GM23338 (cell line): ENCODE measurements around the gene INPP5A. TPM values are rescaled to one million over a fixed set of nuclear protein-coding genes. Genes with fewer than 3 reads are reported as not detected.
"Not testable (repeated sequence)": the region's sequence is repeated elsewhere in the genome, so short reads cannot be mapped to it uniquely, and the experiment has no call there.

Source experiments
- ATAC-seq: fragments of 200-7000 bp; cut with Tn5 transposase; 3 replicates; pipeline ENCODE4 v1.9.1; 2020
- DNase-seq: peaks from one replicate; pipeline ENCODE4 v3.0.0-alpha.2; 2015; ENCODE audit warnings: low spot score
- H2AFZ ChIP-seq: fragments of 200-600 bp; sonication (generic); 2 replicates; pipeline ENCODE4 v1.8.0; 2016; ENCODE audit warnings: antibody characterized with exemption, mild to moderate bottlenecking, moderate library complexity
- H3F3A ChIP-seq: fragments of 200-600 bp; sonication (generic); replicated peaks from 2 replicates; pipeline ENCODE4 v1.8.0; 2017; ENCODE audit warnings: antibody characterized with exemption, mixed run types, low read depth
- H3K27ac ChIP-seq: fragments of 200-600 bp; sonication (generic); 2 replicates; pipeline ENCODE4 v1.6.1; 2016; ENCODE audit warnings: low read depth
- H3K27me3 ChIP-seq: fragments of 200-600 bp; sonication (generic); 2 replicates; pipeline ENCODE4 v1.8.0; 2016; ENCODE audit warnings: mild to moderate bottlenecking, mixed run types, moderate library complexity; ENCODE audit not compliant: insufficient read depth
- H3K36me3 ChIP-seq: fragments of 200-600 bp; sonication (generic); 2 replicates; pipeline ENCODE4 v1.8.0; 2016; ENCODE audit warnings: mild to moderate bottlenecking; ENCODE audit not compliant: insufficient read depth
- H3K4me1 ChIP-seq: fragments of 200-600 bp; sonication (generic); 2 replicates; pipeline ENCODE4 v1.8.0; 2016; ENCODE audit warnings: mild to moderate bottlenecking, moderate library complexity; ENCODE audit not compliant: insufficient read depth
- H3K4me2 ChIP-seq: fragments of 200-600 bp; sonication (generic); 2 replicates; pipeline ENCODE4 v1.7.1; 2017; ENCODE audit warnings: mixed run types
- H3K4me3 ChIP-seq: fragments of 200-600 bp; sonication (generic); 2 replicates; pipeline ENCODE4 v1.6.1; 2016; ENCODE audit warnings: mixed run types
- H3K79me2 ChIP-seq: fragments of 200-600 bp; sonication (generic); replicated peaks from 2 replicates; pipeline ENCODE4 v1.8.0; 2017; ENCODE audit warnings: mild to moderate bottlenecking; ENCODE audit not compliant: insufficient read depth
- H3K9me2 ChIP-seq: fragments of 200-600 bp; sonication (generic); 2 replicates; pipeline ENCODE4 v1.8.0; 2017; ENCODE audit not compliant: insufficient read depth
- H4K20me1 ChIP-seq: fragments of 200-600 bp; sonication (generic); replicated peaks from 2 replicates; pipeline ENCODE4 v1.8.0; 2017; ENCODE audit warnings: mild to moderate bottlenecking; ENCODE audit not compliant: insufficient read depth
- H3K27ac Mint-ChIP-seq: 2 replicates; pipeline ENCODE4 v1.8.0; 2020; ENCODE audit warnings: inconsistent platforms, mild to moderate bottlenecking, moderate library complexity, mixed read lengths
- H3K27me3 Mint-ChIP-seq: 3 replicates; pipeline ENCODE4 v1.8.0; 2022; ENCODE audit warnings: low read depth, mild to moderate bottlenecking, moderate library complexity, mixed read lengths, inconsistent platforms; ENCODE audit not compliant: insufficient read depth, poor library complexity
- H3K36me3 Mint-ChIP-seq: 3 replicates; pipeline ENCODE4 v1.8.0; 2021; ENCODE audit warnings: low read depth, mild to moderate bottlenecking, inconsistent platforms, moderate library complexity, mixed read lengths
- H3K4me1 Mint-ChIP-seq: 3 replicates; pipeline ENCODE4 v1.8.0; 2020; ENCODE audit warnings: mild to moderate bottlenecking, inconsistent platforms, mixed read lengths
- H3K4me3 Mint-ChIP-seq: 3 replicates; pipeline ENCODE4 v1.8.0; 2021; ENCODE audit warnings: moderate library complexity, mild to moderate bottlenecking, inconsistent platforms, mixed read lengths
- H3K9me3 Mint-ChIP-seq: 3 replicates; pipeline ENCODE4 v1.8.0; 2020; ENCODE audit warnings: moderate library complexity, mild to moderate bottlenecking, inconsistent platforms, mixed read lengths
- EZH2phosphoT487 ChIP-seq: fragments of 200-600 bp; sonication (generic); IDR thresholded peaks from one replicate; pipeline ENCODE4 v1.8.1; 2018; ENCODE audit warnings: antibody characterized with exemption; ENCODE audit not compliant: unreplicated experiment
- NANOG ChIP-seq: IDR thresholded peaks from 2 replicates; pipeline ENCODE4 v1.6.1; 2016; ENCODE audit warnings: antibody characterized with exemption, borderline replicate concordance
- ZNF114 ChIP-seq: fragments of 250-450 bp; sonication (Bioruptor Pico); IDR thresholded peaks from 2 replicates; pipeline ENCODE4 v1.5.0; 2020; ENCODE audit warnings: mild to moderate bottlenecking, moderate library complexity
- polyA plus RNA-seq: library from polyadenylated mRNA; unstranded; fragments of >200 nt; fragmentation: Nextera tagmentation; extraction: Ambion mirVana; gene quantifications from 2 replicates; pipeline ENCODE4 v1.2.1, GENCODE V29; 2016
- total RNA-seq: library from RNA; depleted of rRNA; stranded (reverse); fragments of >200 nt; shearing (Covaris generic); gene quantifications from 2 replicates; pipeline ENCODE4 v1.2.3, GENCODE V29; 2014
- TF ChIP-seq, protein P1 (sequence below): fragments of 250-450 bp; sonication (Bioruptor Pico); IDR thresholded peaks from 2 replicates; pipeline ENCODE4 v1.5.0; 2020; ENCODE audit warnings: mild to moderate bottlenecking, moderate library complexity
- TF ChIP-seq, protein P2 (sequence below), 2 experiments: fragments of 200-600 bp in 1 of 2; sonication (generic) in 1 of 2; conservative IDR thresholded peaks; 2 replicates each; pipeline versions ENCODE4 v1.5.1 to v1.6.1; 2016 to 2017; ENCODE audit warnings: antibody characterized with exemption in 2 of 2, low read depth in 2 of 2, mild to moderate bottlenecking in 2 of 2, moderate library complexity in 1 of 2

The INPP5A gene
- total and polyA plus RNA-seq, 2 experiments from 2014 or later = 5.9 to 40.6 TPM

DNA sequence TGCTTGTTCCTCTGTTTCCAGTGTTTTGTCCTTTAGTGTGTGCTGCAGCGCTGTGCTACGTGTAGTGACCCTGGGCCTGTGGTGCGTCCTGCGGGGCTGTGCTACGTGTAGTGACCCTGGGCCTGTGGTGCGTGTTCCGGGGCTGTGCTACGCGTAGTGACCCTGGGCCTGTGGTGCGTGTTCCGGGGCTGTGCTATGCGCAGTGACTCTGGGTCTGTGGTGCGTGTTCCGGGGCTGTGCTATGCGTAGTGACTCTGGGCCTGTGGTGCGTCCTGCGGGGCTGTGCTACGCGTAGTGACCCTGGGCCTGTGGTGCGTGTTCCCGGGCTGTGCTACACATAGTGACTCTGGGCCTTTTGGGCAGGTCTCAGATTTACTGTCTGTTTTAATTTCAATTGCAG is 60.1 kb downstream of the INPP5A start:
- Mint-ChIP-seq H3K4me1 (no peaks in the 10 kb centered on the region), H3K27ac (no peak overlapping the region), H3K9me3 (peaks cover 35% of the 10 kb centered on the region), H3K36me3 (peaks cover 18% of the 10 kb centered on the region), H3K4me3 (no peak overlapping the region), H3K27me3 (peaks cover 10% of the 10 kb centered on the region)
- Histone ChIP-seq H3K4me3 (no peak overlapping the region), H4K20me1 (peaks cover 7% of the 10 kb centered on the region), H3K36me3 (peaks cover 4% of the 10 kb centered on the region; the same call in 1 of the 2 replicates), H3K27ac (no peak overlapping the region), H3K27me3 (no peaks in the 10 kb centered on the region), H3K79me2 (peaks cover 13% of the 10 kb centered on the region; the same call in 1 of the 2 replicates), H3F3A (no peaks in the 10 kb centered on the region), H3K4me1 (no peaks in the 10 kb centered on the region), H3K9me2 (no peaks in the 10 kb centered on the region), H3K4me2 (no peak overlapping the region), H2AFZ (no peak overlapping the region)
- ATAC-seq (no peak), DNase-seq (no peak)
- TF ChIP-seq NANOG = no peak

- H4K20me1 ChIP-seq, H3K36me3 ChIP-seq, H3K9me2 ChIP-seq, H3K27me3 ChIP-seq, DNase-seq, H2AFZ ChIP-seq, H3K4me3 Mint-ChIP-seq, H3K4me3 ChIP-seq, H3K4me1 Mint-ChIP-seq, H3F3A ChIP-seq, H3K4me2 ChIP-seq, H3K4me1 ChIP-seq, ATAC-seq, H3K27ac ChIP-seq, H3K27me3 Mint-ChIP-seq, H3K27ac Mint-ChIP-seq: not testable (repeated sequence)
- peaks cover 41% of the 10 kb centered on the region for H3K9me3 Mint-ChIP-seq
- H3K79me2 ChIP-seq = peaks cover 10% of the 10 kb centered on the region
- peaks cover 26% of the 10 kb centered on the region for H3K36me3 Mint-ChIP-seq
Measured at GRCh38 chr10:132599023-132599618, 61.5 kb downstream of the INPP5A start.

- Histone ChIP-seq H3K27ac (no peak overlapping the region), H3K4me1 (no peaks in the 10 kb centered on the region), H3F3A (no peaks in the 10 kb centered on the region), H3K9me2 (no peaks in the 10 kb centered on the region), H4K20me1 (peaks cover 9% of the 10 kb centered on the region), H3K4me2 (no peak overlapping the region), H3K27me3 (no peaks in the 10 kb centered on the region), H3K79me2 (peaks cover 10% of the 10 kb centered on the region), H2AFZ (no peak overlapping the region), H3K4me3 (no peak overlapping the region), H3K36me3 (peaks cover 4% of the 10 kb centered on the region; the same call in 1 of the 2 replicates)
- no peak overlapping the region for H3K4me3 Mint-ChIP-seq
- peaks cover 47% of the 10 kb centered on the region for H3K9me3 Mint-ChIP-seq
- peaks cover 4% of the 10 kb centered on the region for H3K27me3 Mint-ChIP-seq
- no peak overlapping the region for H3K27ac Mint-ChIP-seq
- peaks cover 30% of the 10 kb centered on the region for H3K36me3 Mint-ChIP-seq
- DNase-seq (no peak), ATAC-seq (no peak)
- no peaks in the 10 kb centered on the region for H3K4me1 Mint-ChIP-seq
- no peak for TF ChIP-seq ZNF114 (CRISPR knock-in tag)
- TF ChIP-seq NANOG = no peak
- TF ChIP-seq, protein P1, sequence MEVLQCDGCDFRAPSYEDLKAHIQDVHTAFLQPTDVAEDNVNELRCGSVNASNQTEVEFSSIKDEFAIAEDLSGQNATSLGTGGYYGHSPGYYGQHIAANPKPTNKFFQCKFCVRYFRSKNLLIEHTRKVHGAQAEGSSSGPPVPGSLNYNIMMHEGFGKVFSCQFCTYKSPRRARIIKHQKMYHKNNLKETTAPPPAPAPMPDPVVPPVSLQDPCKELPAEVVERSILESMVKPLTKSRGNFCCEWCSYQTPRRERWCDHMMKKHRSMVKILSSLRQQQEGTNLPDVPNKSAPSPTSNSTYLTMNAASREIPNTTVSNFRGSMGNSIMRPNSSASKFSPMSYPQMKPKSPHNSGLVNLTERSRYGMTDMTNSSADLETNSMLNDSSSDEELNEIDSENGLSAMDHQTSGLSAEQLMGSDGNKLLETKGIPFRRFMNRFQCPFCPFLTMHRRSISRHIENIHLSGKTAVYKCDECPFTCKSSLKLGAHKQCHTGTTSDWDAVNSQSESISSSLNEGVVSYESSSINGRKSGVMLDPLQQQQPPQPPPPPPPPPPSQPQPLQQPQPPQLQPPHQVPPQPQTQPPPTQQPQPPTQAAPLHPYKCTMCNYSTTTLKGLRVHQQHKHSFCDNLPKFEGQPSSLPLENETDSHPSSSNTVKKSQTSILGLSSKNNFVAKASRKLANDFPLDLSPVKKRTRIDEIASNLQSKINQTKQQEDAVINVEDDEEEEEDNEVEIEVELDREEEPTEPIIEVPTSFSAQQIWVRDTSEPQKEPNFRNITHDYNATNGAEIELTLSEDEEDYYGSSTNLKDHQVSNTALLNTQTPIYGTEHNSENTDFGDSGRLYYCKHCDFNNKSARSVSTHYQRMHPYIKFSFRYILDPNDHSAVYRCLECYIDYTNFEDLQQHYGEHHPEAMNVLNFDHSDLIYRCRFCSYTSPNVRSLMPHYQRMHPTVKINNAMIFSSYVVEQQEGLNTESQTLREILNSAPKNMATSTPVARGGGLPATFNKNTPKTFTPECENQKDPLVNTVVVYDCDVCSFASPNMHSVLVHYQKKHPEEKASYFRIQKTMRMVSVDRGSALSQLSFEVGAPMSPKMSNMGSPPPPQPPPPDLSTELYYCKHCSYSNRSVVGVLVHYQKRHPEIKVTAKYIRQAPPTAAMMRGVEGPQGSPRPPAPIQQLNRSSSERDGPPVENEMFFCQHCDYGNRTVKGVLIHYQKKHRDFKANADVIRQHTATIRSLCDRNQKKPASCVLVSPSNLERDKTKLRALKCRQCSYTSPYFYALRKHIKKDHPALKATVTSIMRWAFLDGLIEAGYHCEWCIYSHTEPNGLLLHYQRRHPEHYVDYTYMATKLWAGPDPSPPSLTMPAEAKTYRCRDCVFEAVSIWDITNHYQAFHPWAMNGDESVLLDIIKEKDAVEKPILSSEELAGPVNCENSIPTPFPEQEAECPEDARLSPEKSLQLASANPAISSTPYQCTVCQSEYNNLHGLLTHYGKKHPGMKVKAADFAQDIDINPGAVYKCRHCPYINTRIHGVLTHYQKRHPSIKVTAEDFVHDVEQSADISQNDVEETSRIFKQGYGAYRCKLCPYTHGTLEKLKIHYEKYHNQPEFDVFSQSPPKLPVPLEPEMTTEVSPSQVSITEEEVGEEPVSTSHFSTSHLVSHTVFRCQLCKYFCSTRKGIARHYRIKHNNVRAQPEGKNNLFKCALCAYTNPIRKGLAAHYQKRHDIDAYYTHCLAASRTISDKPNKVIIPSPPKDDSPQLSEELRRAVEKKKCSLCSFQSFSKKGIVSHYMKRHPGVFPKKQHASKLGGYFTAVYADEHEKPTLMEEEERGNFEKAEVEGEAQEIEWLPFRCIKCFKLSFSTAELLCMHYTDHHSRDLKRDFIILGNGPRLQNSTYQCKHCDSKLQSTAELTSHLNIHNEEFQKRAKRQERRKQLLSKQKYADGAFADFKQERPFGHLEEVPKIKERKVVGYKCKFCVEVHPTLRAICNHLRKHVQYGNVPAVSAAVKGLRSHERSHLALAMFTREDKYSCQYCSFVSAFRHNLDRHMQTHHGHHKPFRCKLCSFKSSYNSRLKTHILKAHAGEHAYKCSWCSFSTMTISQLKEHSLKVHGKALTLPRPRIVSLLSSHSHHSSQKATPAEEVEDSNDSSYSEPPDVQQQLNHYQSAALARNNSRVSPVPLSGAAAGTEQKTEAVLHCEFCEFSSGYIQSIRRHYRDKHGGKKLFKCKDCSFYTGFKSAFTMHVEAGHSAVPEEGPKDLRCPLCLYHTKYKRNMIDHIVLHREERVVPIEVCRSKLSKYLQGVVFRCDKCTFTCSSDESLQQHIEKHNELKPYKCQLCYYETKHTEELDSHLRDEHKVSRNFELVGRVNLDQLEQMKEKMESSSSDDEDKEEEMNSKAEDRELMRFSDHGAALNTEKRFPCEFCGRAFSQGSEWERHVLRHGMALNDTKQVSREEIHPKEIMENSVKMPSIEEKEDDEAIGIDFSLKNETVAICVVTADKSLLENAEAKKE (CRISPR knock-in tag) = no peak
- TF ChIP-seq EZH2phosphoT487 = no peak
- TF ChIP-seq, protein P2, sequence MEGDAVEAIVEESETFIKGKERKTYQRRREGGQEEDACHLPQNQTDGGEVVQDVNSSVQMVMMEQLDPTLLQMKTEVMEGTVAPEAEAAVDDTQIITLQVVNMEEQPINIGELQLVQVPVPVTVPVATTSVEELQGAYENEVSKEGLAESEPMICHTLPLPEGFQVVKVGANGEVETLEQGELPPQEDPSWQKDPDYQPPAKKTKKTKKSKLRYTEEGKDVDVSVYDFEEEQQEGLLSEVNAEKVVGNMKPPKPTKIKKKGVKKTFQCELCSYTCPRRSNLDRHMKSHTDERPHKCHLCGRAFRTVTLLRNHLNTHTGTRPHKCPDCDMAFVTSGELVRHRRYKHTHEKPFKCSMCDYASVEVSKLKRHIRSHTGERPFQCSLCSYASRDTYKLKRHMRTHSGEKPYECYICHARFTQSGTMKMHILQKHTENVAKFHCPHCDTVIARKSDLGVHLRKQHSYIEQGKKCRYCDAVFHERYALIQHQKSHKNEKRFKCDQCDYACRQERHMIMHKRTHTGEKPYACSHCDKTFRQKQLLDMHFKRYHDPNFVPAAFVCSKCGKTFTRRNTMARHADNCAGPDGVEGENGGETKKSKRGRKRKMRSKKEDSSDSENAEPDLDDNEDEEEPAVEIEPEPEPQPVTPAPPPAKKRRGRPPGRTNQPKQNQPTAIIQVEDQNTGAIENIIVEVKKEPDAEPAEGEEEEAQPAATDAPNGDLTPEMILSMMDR (conservative IDR thresholded peaks at IDR 0.05; ENCODE audit: low read depth in 2 of 2) = no peak
Measured at GRCh38 chr10:132599732-132600131, 62.1 kb downstream of the INPP5A start.
